ENCODE data around the gene KCNK15.

The KCNK15 gene

DNA sequence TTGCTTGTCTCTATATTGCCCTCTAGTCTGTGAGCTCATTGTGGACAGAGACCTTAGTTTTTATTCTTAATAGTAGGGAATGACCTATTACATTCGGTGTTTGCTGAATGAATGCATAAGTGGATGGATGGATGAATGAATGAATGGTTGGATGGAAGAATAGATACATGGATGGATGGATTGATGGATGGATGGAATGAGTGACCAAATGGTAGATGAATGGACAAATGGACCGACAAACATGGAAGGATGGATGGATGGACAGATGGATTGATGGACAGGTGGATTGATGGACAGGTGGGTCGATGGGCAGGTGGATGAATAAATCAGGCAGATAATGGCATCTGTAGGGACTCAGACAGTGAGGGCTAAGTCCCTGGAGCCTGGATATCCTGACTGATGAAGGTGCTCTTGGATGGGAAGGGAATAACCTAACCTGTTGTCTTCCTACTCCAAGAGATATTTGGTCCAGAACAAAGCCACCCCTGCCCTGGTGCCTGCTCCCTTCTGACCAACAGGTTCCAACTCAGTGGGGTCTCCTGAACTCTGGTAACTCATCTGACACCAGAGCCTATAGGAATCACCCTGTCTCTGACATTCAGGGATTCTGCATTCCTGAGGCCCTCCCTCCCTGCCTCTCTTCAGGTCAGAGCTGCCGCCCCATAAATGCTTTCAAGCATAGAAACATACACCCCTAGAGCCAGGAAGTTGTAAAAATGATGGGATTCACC lies 40.1 kb upstream of the KCNK15 start:
- H3K36me3 ChIP-seq (ENCODE audit: control insufficient read depth in 1 of 2, insufficient read depth in 2 of 2, low read length in 2 of 2): no peaks in the 10 kb centered on the region
- no peak overlapping the region for H3K4me3 ChIP-seq (ENCODE audit: low read depth in 1 of 2, low read length in 2 of 2)
- no peaks in the 10 kb centered on the region for H3K9me3 ChIP-seq (ENCODE audit: control insufficient read depth in 1 of 2, low read length in 2 of 2)
- no peaks in the 10 kb centered on the region for H3K27me3 ChIP-seq (ENCODE audit: low read depth, low read length)
- no peak overlapping the region for H3K27ac ChIP-seq (ENCODE audit: low read length)
- peaks cover 14 to 15% of the 10 kb centered on the region in 2 donors for H3K4me1 ChIP-seq (ENCODE audit: control insufficient read depth in 1 of 2, insufficient read depth in 2 of 2, low read length in 2 of 2)

- Histone ChIP-seq H3K4me1 (ENCODE audit: control insufficient read depth in 1 of 2, insufficient read depth in 2 of 2, low read length in 2 of 2) (peaks cover 13 to 15% of the 10 kb centered on the region in 2 donors), H3K4me3 (ENCODE audit: low read depth in 1 of 2, low read length in 2 of 2) (no peak overlapping the region), H3K27me3 (ENCODE audit: low read depth, low read length) (no peaks in the 10 kb centered on the region), H3K36me3 (ENCODE audit: control insufficient read depth in 1 of 2, insufficient read depth in 2 of 2, low read length in 2 of 2) (no peaks in the 10 kb centered on the region), H3K27ac (ENCODE audit: low read length) (no peak overlapping the region), H3K9me3 (ENCODE audit: control insufficient read depth in 1 of 2, low read length in 2 of 2) (no peaks in the 10 kb centered on the region)
Measured at GRCh38 chr20:44706301-44707017, 39.2 kb upstream of the KCNK15 start.

DNA sequence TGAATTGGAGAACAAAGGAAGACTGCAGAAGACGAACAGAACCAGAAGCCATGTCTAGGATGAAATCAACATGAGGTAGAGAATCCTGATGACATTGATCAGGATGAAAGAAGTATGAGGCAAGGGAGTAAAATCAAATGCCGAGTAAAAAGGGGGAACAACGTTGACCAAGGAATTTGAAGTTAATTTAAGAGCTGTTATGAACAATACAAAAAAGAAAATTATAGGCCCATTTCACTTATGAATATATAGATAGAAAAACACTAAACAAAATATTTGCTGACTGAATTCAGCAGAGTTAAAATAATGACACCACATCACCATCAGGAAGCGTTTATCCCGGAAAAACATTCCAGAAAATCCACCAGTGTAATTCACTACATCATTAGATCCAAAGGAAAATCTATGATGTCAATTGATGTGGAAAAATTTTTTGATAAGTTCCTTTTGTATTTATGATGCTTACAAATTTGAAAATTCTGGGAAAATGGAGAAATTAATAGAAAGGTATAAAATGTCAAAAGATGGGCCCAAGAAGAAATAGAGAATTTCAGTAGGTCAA lies 38.6 kb upstream of the KCNK15 start:
- H3K9me3 ChIP-seq (ENCODE audit: control insufficient read depth in 1 of 2, low read length in 2 of 2): no peaks in the 10 kb centered on the region
- H3K4me1 ChIP-seq (ENCODE audit: control insufficient read depth in 1 of 2, insufficient read depth in 2 of 2, low read length in 2 of 2): peaks cover 9 to 14% of the 10 kb centered on the region in 2 donors
- H3K4me3 ChIP-seq (ENCODE audit: low read depth in 1 of 2, low read length in 2 of 2): no peak overlapping the region
- H3K36me3 ChIP-seq (ENCODE audit: control insufficient read depth in 1 of 2, insufficient read depth in 2 of 2, low read length in 2 of 2): no peaks in the 10 kb centered on the region
- no peak overlapping the region for H3K27ac ChIP-seq (ENCODE audit: low read length)
- H3K27me3 ChIP-seq (ENCODE audit: low read depth, low read length): no peaks in the 10 kb centered on the region

DNA sequence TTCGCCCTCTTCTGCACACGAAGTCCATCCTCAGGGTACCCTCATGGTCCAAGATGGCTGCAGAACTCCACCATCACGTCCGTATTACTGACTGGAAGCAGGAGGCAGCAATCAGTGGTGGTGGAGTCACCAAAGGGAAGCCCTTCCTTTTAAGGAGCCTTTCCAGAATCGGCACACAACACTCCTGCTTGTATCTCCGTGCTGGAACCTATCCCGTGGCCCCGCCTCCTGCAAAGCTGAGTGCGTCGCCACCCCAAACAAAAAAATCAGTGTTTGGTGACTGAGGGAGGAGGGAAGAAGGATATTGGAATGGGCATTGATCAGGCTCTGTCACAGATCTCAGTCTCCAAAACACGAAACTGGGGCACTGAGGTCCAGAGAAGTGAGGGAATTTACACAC lies 36.3 kb upstream of the KCNK15 start:
- H3K27ac ChIP-seq (ENCODE audit: low read length): no peak overlapping the region
- no peak overlapping the region for H3K4me3 ChIP-seq (ENCODE audit: low read depth in 1 of 2, low read length in 2 of 2)
- H3K9me3 ChIP-seq (ENCODE audit: control insufficient read depth in 1 of 2, low read length in 2 of 2): no peaks in the 10 kb centered on the region
- H3K27me3 ChIP-seq (ENCODE audit: low read depth, low read length): no peaks in the 10 kb centered on the region
- no peaks in the 10 kb centered on the region for H3K36me3 ChIP-seq (ENCODE audit: control insufficient read depth in 1 of 2, insufficient read depth in 2 of 2, low read length in 2 of 2)
- H3K4me1 ChIP-seq (ENCODE audit: control insufficient read depth in 1 of 2, insufficient read depth in 2 of 2, low read length in 2 of 2): peaks cover 0 to 4% of the 10 kb centered on the region in 2 donors

GRCh38 chr20:44709797-44710196 lies 35.9 kb upstream of the KCNK15 start:
- no peaks in the 10 kb centered on the region for H3K27me3 ChIP-seq (ENCODE audit: low read depth, low read length)

DNA sequence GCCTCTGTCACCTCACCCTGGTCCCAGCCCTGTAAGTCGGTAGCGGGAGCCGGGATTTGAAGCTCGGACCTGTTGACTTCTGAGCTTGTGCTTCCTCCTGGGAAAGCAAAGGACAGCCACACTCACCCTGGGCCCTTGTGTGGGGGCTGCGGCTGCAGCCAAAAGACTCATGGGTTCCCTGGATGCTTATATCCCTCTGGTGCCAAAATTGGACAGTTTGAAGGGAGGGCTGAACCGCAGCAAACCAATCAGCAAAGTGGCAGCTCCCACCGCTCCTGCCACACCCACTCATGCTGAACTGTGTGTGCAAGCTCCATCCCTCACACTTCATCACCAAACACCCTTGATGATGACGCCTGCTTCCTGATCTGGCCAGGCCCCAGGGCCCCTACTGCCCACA lies 34.4 kb upstream of the KCNK15 start:
- peaks cover 0 to 15% of the 10 kb centered on the region in 2 donors for H3K4me1 ChIP-seq (ENCODE audit: control insufficient read depth in 1 of 2, insufficient read depth in 2 of 2, low read length in 2 of 2)

More at GRCh38 chr20:44709797-44710196, 35.9 kb upstream of the KCNK15 start:
- Histone ChIP-seq H3K4me3 (ENCODE audit: low read depth in 1 of 2, low read length in 2 of 2) (no peak overlapping the region), H3K9me3 (ENCODE audit: control insufficient read depth in 1 of 2, low read length in 2 of 2) (no peaks in the 10 kb centered on the region), H3K27ac (ENCODE audit: low read length) (no peak overlapping the region), H3K4me1 (ENCODE audit: control insufficient read depth in 1 of 2, insufficient read depth in 2 of 2, low read length in 2 of 2) (peaks cover 0 to 8% of the 10 kb centered on the region in 2 donors), H3K36me3 (ENCODE audit: control insufficient read depth in 1 of 2, insufficient read depth in 2 of 2, low read length in 2 of 2) (no peaks in the 10 kb centered on the region)

DNA sequence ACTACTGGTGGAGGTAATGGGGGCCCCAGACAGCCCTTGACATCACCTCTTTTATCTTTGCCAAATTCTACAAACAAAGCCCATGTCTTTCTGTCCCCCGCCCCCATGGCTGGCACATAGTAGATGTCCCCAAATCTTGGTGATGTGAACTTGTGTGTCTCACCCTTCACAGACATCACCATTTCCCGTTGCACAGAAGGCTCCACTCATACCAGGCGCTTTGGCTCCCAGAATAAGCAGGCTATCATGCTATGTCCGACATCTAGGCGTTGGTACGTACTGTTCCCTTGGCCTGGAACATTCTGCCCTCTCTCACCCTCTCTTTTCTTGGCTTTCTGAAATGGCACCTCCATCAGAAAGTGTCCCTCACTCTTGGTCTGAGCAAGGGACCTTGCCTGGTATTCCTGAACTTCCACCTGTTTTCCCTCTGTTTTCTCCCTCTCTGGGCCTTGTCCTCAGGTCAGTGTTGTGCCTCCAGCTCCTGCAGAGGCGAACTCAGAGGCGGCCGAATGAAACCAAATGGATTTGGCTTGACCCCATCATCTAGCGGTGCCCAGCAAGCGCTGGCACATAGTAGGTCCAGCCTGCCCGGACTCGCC lies 31.5 kb upstream of the KCNK15 start:
- no peaks in the 10 kb centered on the region for H3K36me3 ChIP-seq (ENCODE audit: control insufficient read depth in 1 of 2, insufficient read depth in 2 of 2, low read length in 2 of 2)
- H3K27ac ChIP-seq (ENCODE audit: low read length): no peak overlapping the region
- H3K27me3 ChIP-seq (ENCODE audit: low read depth, low read length): no peaks in the 10 kb centered on the region
- peaks cover 0 to 15% of the 10 kb centered on the region in 2 donors for H3K4me1 ChIP-seq (ENCODE audit: control insufficient read depth in 1 of 2, insufficient read depth in 2 of 2, low read length in 2 of 2)
- peak overlapping the region in 1 of 2 donors; percentile 1 for H3K4me3 ChIP-seq (ENCODE audit: low read depth in 1 of 2, low read length in 2 of 2)
- H3K9me3 ChIP-seq (ENCODE audit: control insufficient read depth in 1 of 2, low read length in 2 of 2): no peaks in the 10 kb centered on the region

More for the DNA sequence above, 34.4 kb upstream of the KCNK15 start:
- Histone ChIP-seq H3K36me3 (ENCODE audit: control insufficient read depth in 1 of 2, insufficient read depth in 2 of 2, low read length in 2 of 2) (no peaks in the 10 kb centered on the region), H3K4me3 (ENCODE audit: low read depth in 1 of 2, low read length in 2 of 2) (no peak overlapping the region), H3K27ac (ENCODE audit: low read length) (no peak overlapping the region), H3K27me3 (ENCODE audit: low read depth, low read length) (no peaks in the 10 kb centered on the region), H3K9me3 (ENCODE audit: control insufficient read depth in 1 of 2, low read length in 2 of 2) (no peaks in the 10 kb centered on the region)

DNA sequence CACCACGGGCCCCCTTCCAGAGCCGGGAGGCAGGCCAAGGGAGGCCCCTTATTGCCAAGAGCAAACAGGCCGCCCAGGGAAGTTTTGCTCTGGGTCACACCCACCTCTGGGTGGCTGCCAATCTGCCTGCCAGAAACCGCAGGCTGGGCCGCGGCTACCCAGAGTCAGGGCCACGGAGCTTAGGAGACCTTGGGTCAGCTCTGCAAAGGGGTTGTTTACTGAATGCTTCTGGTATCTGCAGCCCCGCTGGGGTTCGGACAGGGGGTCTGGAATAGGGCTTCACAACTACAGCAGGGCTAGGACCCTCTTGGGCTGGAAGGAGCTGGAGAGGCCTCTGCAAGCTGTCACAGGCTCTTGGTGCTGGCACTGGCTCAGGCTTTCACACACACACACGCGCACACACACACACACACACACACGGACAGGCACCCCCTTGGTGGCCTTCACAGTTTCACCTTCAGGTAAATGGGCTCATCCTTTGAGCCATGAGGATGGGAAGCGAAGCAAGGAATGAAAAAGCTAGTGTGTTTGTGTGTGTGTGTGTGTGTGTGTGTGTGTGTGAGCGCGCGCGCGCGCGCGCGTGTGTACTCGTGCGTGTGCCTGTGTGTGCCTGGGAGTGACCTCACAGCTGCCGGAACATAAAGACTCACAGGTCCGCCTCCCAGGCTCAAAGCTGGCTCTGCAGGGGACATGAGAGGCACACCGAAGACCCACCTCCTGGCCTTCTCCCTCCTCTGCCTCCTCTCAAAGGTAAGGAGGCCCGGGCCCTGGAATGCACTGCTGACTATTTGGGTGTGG lies 30.8 kb upstream of the KCNK15 start, which contains the start of gene CCN5:
TSS of gene CCN5 (plus strand) at position 669 of the 798 bp plus-strand sequence. CDS start at position 691, 22 bp downstream.
- Histone ChIP-seq H3K36me3 (ENCODE audit: control insufficient read depth in 1 of 2, insufficient read depth in 2 of 2, low read length in 2 of 2) (no peaks in the 10 kb centered on the region), H3K4me3 (ENCODE audit: low read depth in 1 of 2, low read length in 2 of 2) (peak within 1 kb of the TSS in 1 of 2 donors; percentile 1), H3K27ac (ENCODE audit: low read length) (no peak within 1 kb of the TSS), H3K4me1 (ENCODE audit: control insufficient read depth in 1 of 2, insufficient read depth in 2 of 2, low read length in 2 of 2) (peaks cover 0 to 15% of the 10 kb centered on the region in 2 donors), H3K9me3 (ENCODE audit: control insufficient read depth in 1 of 2, low read length in 2 of 2) (no peaks in the 10 kb centered on the region), H3K27me3 (ENCODE audit: low read depth, low read length) (no peaks in the 10 kb centered on the region)

GRCh38 chr20:44715499-44716308 lies 30.0 kb upstream of the KCNK15 start:
- no peak overlapping the region for H3K27ac ChIP-seq (ENCODE audit: low read length)
- no peaks in the 10 kb centered on the region for H3K36me3 ChIP-seq (ENCODE audit: control insufficient read depth in 1 of 2, insufficient read depth in 2 of 2, low read length in 2 of 2)
- H3K4me1 ChIP-seq (ENCODE audit: control insufficient read depth in 1 of 2, insufficient read depth in 2 of 2, low read length in 2 of 2): peaks cover 0 to 15% of the 10 kb centered on the region in 2 donors
- H3K4me3 ChIP-seq (ENCODE audit: low read depth in 1 of 2, low read length in 2 of 2): no peak overlapping the region
- no peaks in the 10 kb centered on the region for H3K9me3 ChIP-seq (ENCODE audit: control insufficient read depth in 1 of 2, low read length in 2 of 2)
- no peaks in the 10 kb centered on the region for H3K27me3 ChIP-seq (ENCODE audit: low read depth, low read length)

Measured in muscle layer of duodenum (tissue), 2 donors.